ENCODE measurements around the gene PNKP. TPM values are rescaled to one million over a fixed set of nuclear protein-coding genes. Genes with fewer than 3 reads are reported as not detected.

The PNKP gene
- total and polyA plus RNA-seq, 2 of the 8 experiments (the other 6 are each of a cell fraction or from before 2014, with no cell fraction given) = 45.8 to 105 TPM

DNA sequence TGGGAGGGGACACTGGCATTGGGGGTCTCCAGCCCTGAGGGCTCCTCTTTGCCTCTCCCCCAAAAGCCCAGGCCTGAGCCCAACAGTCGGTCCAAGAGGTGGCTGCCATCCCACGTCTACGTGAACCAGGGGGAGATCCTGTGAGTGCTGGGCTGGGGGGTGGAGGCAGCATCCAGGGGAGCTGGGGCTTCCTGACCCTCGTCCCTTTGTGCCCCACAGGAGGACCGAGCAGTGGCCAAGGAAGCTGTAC, 9.6 kb downstream of the PNKP start (continued):
- TF ChIP-seq CHD7 (IDR thresholded peaks at IDR 0.05; ENCODE audit: insufficient replicate concordance, low read length) = no peak
- no peak for TF ChIP-seq ZNF274 (IDR thresholded peaks at IDR 0.05; ENCODE audit: borderline replicate concordance, extremely low read depth, low read length)
- TF ChIP-seq BRCA1 (IDR thresholded peaks at IDR 0.05; ENCODE audit: low read depth, low read length) = no peak
- TF ChIP-seq RNF2 (IDR thresholded peaks at IDR 0.05; ENCODE audit: borderline replicate concordance, low read depth, low read length, missing control alignments, poor library complexity, severe bottlenecking) = no peak

Measured in H1 (cell line).